ENCODE results near the gene ENPP1.

ENPP1 gene

DNA sequence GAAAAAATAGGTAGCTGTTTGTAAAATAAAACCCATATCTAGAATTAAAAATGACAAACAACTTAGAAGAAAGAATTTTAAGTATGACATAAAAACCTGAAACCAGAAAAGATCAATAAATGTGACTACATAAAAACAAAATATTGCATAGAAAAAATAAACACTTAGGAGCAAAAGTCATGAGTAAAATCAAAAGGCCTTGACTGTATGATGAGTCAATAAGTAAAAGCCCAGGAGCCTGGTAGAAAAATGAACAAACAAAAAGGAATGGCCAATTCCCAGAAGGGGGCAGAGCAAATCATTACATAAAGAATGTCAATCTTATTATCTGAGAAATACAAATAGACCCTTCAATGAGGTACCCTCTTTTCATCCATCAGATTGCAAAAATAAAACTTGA lies 20.7 kb upstream of the ENPP1 start:
- no peak for DNase-seq (ENCODE audit: low spot score)

- DNase-seq (ENCODE audit: low spot score) = no peak
Observed at GRCh38 chr6:131787766-131788712, 19.8 kb upstream of the ENPP1 start.

- no peak for DNase-seq (ENCODE audit: low spot score)
Observed at GRCh38 chr6:131789219-131789618, 18.6 kb upstream of the ENPP1 start.

DNA sequence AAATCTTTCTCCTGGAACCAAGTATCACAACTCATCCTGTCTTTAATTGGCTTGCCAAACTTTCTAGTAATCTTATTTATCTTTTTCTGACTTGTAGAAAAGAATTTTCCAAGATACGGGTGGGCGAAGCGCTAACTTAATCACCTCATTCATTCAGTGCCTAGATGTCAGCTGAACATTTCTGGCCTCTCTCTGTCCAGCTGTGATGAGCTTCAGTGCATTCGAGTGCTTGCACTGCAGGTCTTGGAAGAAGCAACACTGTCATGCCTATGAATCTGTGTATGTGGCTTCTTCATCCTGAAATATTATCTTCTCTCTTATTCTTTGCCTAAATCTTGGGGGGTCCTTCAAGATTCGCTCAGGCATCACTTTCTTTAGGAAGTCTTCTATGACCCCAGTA lies 16.3 kb upstream of the ENPP1 start:
- DNase-seq (ENCODE audit: low spot score) = no peak

DNA sequence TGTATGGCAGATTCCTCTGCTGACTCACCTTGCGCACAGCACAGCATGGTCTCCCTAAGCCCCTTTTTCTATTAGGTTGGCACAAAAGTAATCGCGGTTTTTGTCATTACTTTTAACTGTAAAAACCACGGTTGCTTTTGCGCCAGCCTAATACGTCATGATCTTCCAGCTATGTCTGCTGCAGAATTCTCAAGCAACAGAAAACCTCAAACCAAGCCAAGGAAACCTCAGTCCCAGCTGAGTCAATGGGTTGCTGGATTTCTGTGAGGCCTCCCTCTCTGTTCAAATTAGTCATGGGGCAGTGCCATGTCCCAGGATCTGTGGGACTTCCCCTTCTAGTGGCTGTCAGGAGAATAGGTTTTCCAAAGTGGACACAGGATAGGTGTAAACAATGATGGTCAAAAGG lies 15.7 kb upstream of the ENPP1 start:
- no peak for DNase-seq (ENCODE audit: low spot score)

GRCh38 chr6:131795366-131795765 lies 12.5 kb upstream of the ENPP1 start:
- DNase-seq (ENCODE audit: low spot score) = no peak

GRCh38 chr6:131802347-131802746 lies 5.5 kb upstream of the ENPP1 start:
- no peak for DNase-seq (ENCODE audit: low spot score)

DNA sequence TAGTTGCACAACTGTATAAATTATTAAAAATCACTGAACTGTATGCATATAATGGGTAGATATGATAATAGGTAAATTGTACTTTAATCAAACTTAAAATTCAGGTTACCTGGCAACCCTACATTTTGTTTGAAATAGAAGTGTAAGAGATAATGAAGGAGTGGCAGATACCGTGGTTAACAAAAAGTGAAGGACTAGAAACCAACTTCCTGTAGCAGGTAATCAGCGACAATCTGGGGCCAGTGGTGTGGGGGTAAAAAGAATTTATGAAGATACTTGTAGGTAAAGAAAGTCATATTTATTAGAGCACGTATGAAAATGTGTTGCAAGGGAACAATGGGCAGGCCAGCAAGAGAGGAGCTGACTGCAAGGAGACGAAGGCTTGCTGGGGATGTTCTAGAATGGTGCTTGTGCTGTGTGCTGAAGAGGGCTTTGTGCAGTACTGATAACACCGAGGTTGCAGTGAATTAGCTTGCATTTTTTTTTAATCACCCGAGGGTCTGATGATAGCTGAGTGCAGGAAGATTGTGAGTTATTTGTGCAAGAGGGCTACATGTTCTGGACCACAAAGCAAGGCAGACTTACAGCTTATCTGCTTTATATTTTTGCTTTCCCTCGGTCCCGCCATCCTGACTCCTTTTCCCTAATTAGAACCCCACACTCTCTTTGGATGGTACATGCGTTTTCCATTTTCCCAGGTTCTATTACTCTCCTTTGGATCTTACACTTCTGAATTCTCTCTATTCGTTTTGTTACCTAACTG lies 4.6 kb upstream of the ENPP1 start:
- no peak for DNase-seq (ENCODE audit: low spot score)

GRCh38 chr6:131804131-131804530 lies 3.7 kb upstream of the ENPP1 start:
- no peak for DNase-seq (ENCODE audit: low spot score)

DNA sequence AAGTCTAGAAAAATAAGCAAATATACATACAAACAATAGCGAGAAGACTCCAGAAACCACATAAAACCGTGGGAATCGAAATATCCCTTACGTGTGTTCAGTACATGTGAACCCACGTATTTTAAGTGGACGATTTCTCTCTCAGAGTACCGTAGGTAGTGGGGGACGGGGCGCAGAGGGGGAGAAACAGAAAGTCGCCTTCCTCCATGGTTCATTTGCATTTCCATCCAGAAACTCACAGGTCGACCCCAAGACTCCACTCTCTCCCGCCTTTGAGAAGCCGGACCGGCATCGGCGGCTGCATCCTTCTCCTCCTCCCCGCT lies 538 bp upstream of the ENPP1 start:
- no peak for DNase-seq (ENCODE audit: low spot score)

DNA sequence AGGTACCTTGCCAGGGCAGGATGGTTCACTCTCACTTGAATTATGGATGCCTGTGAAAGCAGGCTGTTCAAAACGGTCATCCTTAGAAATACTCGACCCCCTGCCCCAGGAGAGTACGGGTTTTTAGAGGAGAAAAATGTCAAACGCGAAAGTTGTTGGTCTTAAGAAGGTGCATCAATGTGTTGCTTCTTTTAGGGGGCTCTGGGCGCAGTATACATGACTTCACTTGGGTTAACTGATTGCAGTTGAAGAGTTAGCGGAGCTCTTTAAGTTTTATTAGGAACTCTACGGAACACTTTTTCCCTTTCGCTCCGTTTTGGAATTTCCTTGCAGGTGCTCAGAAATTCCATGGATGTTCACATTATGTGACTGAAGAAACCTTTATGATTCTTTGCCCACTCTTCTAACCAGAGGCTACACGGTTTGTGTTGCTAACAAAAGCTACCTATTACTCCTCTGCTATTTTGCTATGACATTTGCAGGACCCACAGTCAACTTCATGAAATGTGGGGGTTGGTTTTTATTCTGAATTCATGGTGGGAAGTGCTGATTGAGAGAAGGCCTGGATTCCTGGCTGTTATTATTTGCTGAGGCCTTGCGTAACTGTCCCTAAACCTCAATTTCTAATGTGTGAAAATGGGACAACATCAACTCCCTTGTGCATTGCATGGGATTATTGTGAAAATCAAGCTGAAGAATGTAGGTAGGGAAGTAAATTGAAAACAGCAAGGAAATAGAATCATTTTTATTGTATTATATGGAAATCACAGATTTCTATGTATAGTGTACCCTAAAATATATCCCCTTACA lies 845 bp downstream of the ENPP1 start:
- no peak for DNase-seq (ENCODE audit: low spot score)

- DNase-seq (ENCODE audit: low spot score) = no peak
Observed at GRCh38 chr6:131811500-131811899, 3.7 kb downstream of the ENPP1 start.

- DNase-seq (ENCODE audit: low spot score) = no peak
Observed at GRCh38 chr6:131813991-131814390, 6.2 kb downstream of the ENPP1 start.

DNA sequence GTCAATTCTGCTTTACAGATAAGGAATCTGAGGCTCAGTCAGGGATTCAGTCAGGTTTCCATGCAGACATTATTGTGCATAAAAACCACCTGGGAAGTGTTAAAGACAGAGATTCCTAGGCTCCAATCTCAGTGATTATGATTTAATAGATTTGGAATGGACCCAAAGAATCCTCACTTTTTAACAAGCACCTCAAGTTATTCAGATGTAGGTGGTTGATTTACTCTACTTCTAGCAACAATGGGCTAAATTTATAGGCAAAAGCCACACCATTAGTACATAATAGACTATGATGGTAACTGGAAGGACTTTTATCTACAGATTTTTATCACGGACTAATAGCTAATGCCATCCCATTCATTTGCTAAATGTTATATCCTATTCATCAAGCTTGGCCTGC lies 9.0 kb downstream of the ENPP1 start:
- DNase-seq (ENCODE audit: low spot score) = no peak

- no peak for DNase-seq (ENCODE audit: low spot score)
Observed at GRCh38 chr6:131819572-131820124, 11.8 kb downstream of the ENPP1 start.

GRCh38 chr6:131821010-131821807 lies 13.4 kb downstream of the ENPP1 start:
- no peak for DNase-seq (ENCODE audit: low spot score)

DNA sequence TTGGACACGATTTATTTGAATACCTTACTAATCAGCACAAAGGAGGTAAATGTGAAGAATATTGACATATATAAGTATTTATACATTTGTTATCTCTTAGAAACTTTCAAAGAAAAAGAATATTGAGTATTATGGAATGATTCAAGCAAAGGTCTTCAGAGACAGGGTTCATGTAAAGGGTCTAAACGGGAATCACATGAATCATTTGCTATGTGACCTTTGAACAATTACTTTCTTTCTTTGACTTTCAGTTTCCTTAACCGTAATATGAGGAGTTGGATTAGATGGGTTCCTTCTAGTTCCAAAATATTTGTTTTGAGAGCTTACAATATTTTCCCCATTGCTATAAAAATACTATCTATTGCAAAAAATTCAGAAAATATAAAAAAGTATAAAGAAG lies 14.3 kb downstream of the ENPP1 start:
- no peak for DNase-seq (ENCODE audit: low spot score)

GRCh38 chr6:131823276-131823902 lies 15.6 kb downstream of the ENPP1 start:
- DNase-seq (ENCODE audit: low spot score) = no peak

DNA sequence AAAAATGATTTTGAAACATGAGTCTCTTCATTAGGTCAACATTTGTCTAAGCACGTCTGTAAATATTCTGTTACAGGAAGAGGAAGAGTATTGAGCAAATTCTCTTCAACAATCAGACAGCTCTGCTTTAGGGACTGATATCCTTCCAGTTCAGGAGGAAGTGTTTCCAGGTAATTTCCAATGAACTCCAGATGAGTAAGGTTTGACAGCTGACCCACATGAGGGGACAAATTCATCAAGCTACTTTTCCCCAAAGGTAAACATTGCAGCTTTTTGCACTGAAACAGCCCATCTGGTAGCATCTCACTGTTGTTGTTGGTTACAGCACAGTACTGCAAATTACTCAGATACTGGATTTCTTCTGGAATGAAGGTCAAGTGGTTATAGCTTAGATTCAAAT lies 18.1 kb downstream of the ENPP1 start:
- no peak for DNase-seq (ENCODE audit: low spot score)

DNA sequence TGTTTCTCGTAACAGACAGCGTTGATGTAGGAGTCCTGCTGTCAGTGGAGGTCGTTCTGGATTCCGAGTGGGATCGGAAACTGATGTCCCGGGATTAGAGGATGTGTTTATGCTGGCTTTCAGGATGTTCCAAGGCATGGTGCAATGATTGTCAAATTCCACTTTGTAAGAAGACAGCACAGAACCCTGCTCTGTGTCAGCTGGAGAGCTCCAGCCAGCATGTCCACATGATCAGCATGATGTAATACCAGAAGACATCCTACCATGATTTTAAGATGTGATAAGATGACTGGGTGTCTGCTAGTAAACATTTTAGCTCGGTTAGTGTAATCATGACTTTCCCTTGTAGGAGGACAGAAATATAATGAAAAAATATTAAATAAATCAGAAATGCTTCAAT lies 20.3 kb downstream of the ENPP1 start:
- no peak for DNase-seq (ENCODE audit: low spot score)

DNA sequence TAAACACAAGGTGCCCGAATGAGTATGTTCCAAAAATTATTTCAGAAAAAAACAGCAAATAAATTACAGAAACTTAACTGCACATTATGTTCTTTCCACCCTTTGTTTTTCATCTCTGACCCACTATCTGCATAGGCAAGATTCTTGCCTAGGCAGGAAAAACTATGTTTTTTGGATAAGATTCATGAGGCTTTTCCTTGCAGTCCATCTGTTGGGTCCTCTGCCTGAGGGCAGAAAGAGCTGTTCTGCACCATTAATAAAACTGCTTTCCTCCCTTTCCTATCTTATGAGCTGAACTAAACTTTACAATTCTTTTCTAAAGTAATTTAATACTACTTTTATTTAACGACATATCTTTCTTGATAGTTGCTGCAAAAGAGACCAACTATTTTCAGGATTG lies 21.1 kb downstream of the ENPP1 start:
- no peak for DNase-seq (ENCODE audit: low spot score)

Measured in globus pallidus (tissue), 1 donor.